SK-N-SH (cell line): Measurements from ENCODE around the gene ZNF674. TPM values are rescaled to one million over a fixed set of nuclear protein-coding genes. Genes with fewer than 3 reads are reported as not detected.
A peak's percentile ranks its signal among the peaks of the same experiment; 100 is the strongest.

Experiments
- CTCF ChIA-PET: fragments of 300-600, 350-600 bp; formaldehyde crosslinking; extraction: SDS; loops from one replicate; lab custom pipeline; 2021; lab: Yijun Ruan, JAX
- POLR2A ChIA-PET: fragments of 350-600 bp; sonication (Branson Sonifier 250); formaldehyde crosslinking; extraction: SDS; loops from one replicate; lab custom pipeline; 2020; ENCODE audit warnings: antibody characterized with exemption, inconsistent platforms; lab: Yijun Ruan, JAX
- DNase-seq: peaks from one replicate; pipeline ENCODE4 v3.0.0; 2012
- H2AFZ ChIP-seq: fragments of 200-600 bp; sonication (generic); 2 replicates; pipeline ENCODE4 v1.8.1; 2016; ENCODE audit warnings: antibody characterized with exemption, mild to moderate bottlenecking, low read depth
- H3F3A ChIP-seq: fragments of 200-600 bp; sonication (generic); replicated peaks from 2 replicates; pipeline ENCODE3; 2016; ENCODE audit warnings: antibody characterized with exemption, mild to moderate bottlenecking; ENCODE audit not compliant: insufficient read depth
- H3K27ac ChIP-seq, 2 experiments: fragments of 200-500 bp in 1 of 2; fragments of 200-600 bp in 1 of 2; sonication (Bioruptor generic) in 1 of 2; sonication (generic), shearing (Covaris generic) in 1 of 2; 2 replicates each; pipeline versions ENCODE4 v1.5.1 to v1.6.1; 2014 to 2016; ENCODE audit warnings: low read depth in 2 of 2, inconsistent platforms in 1 of 2, low read length in 1 of 2, mild to moderate bottlenecking in 1 of 2, mixed read lengths in 1 of 2
- H3K27me3 ChIP-seq: fragments of 200-600 bp; sonication (generic), shearing (Covaris generic); 2 replicates; pipeline ENCODE4 v1.6.1; 2016; ENCODE audit warnings: mixed run types; ENCODE audit not compliant: insufficient read depth
- H3K36me3 ChIP-seq, 2 experiments: fragments of 200-500 bp in 1 of 2; fragments of 200-600 bp in 1 of 2; sonication (Bioruptor generic) in 1 of 2; sonication (generic) in 1 of 2; replicated peaks in 1 of 2; 2 replicates each; pipeline versions ENCODE3 to v1.5.1; 2014 to 2016; ENCODE audit warnings: low read length in 1 of 2, mild to moderate bottlenecking in 1 of 2; ENCODE audit not compliant: insufficient read depth in 2 of 2, control insufficient read depth in 1 of 2
- H3K4me1 ChIP-seq, 2 experiments: fragments of 200-500 bp in 1 of 2; fragments of 200-600 bp in 1 of 2; sonication (Bioruptor generic) in 1 of 2; sonication (generic), shearing (Covaris generic) in 1 of 2; 2 replicates each; pipeline versions ENCODE4 v1.5.1 to v1.6.1; 2014 to 2016; ENCODE audit warnings: low read depth in 1 of 2, low read length in 1 of 2, mixed run types in 1 of 2; ENCODE audit not compliant: insufficient read depth in 2 of 2, control insufficient read depth in 1 of 2
- H3K4me2 ChIP-seq: fragments of 200-600 bp; sonication (generic), shearing (Covaris generic); 2 replicates; pipeline ENCODE4 v1.6.1; 2017; ENCODE audit warnings: mixed run types
- H3K4me3 ChIP-seq, 2 experiments: fragments of 200-500 bp in 1 of 2; fragments of 200-600 bp in 1 of 2; sonication (Bioruptor generic) in 1 of 2; sonication (generic), shearing (Covaris generic) in 1 of 2; 2 replicates each; pipeline versions ENCODE4 v1.5.1 to v1.8.1; 2014 to 2016; ENCODE audit warnings: low read depth in 2 of 2, inconsistent platforms in 1 of 2, low read length in 1 of 2, mild to moderate bottlenecking in 1 of 2, mixed read lengths in 1 of 2, moderate library complexity in 1 of 2
- H3K79me2 ChIP-seq: fragments of 200-600 bp; sonication (generic); 2 replicates; pipeline ENCODE4 v1.8.1; 2017; ENCODE audit warnings: mild to moderate bottlenecking; ENCODE audit not compliant: insufficient read depth
- H3K9ac ChIP-seq: fragments of 200-600 bp; sonication (generic); 2 replicates; pipeline ENCODE4 v1.6.1; 2017; ENCODE audit warnings: mixed run types
- H3K9me2 ChIP-seq: fragments of 200-600 bp; sonication (generic); 2 replicates; pipeline ENCODE4 v1.6.1; 2017; ENCODE audit warnings: mixed run types
- H3K9me3 ChIP-seq: fragments of 200-600 bp; sonication (generic); 2 replicates; pipeline ENCODE4 v1.6.1; 2017; ENCODE audit warnings: mixed run types, mild to moderate bottlenecking, moderate library complexity
- H4K20me1 ChIP-seq: fragments of 200-600 bp; sonication (generic); 2 replicates; pipeline ENCODE4 v1.6.1; 2017; ENCODE audit warnings: mild to moderate bottlenecking, mixed run types; ENCODE audit not compliant: insufficient read depth
- ELF1 ChIP-seq: IDR thresholded peaks from 2 replicates; pipeline ENCODE4 v1.4.0; 2012
- EP300 ChIP-seq, 2 experiments: IDR thresholded peaks; 2 replicates each; pipeline versions ENCODE4 v1.4.0 to v1.6.1; 2012; ENCODE audit warnings: borderline replicate concordance in 1 of 2, low read depth in 1 of 2, low read length in 1 of 2
- FOSL2 ChIP-seq: IDR thresholded peaks from 2 replicates; pipeline ENCODE4 v1.4.0; 2012; ENCODE audit warnings: low read depth, mild to moderate bottlenecking, moderate library complexity, borderline replicate concordance
- FOXM1 ChIP-seq: IDR thresholded peaks from 2 replicates; pipeline ENCODE4 v1.4.0; 2012; ENCODE audit warnings: low read depth, mild to moderate bottlenecking
- GABPA ChIP-seq: IDR thresholded peaks from 2 replicates; pipeline ENCODE4 v1.4.0; 2012; ENCODE audit warnings: low read depth, mild to moderate bottlenecking
- GATA2 ChIP-seq: sonication (generic); formaldehyde crosslinking; IDR thresholded peaks from 2 replicates; pipeline ENCODE4 v1.5.0; 2020; ENCODE audit warnings: mild to moderate bottlenecking, missing genetic modification reagents
- JUND ChIP-seq: IDR thresholded peaks from 2 replicates; pipeline ENCODE4 v1.4.0; 2012
- MEF2A ChIP-seq: IDR thresholded peaks from 2 replicates; pipeline ENCODE4 v1.4.0; 2012; ENCODE audit warnings: low read depth, borderline replicate concordance
- MXI1 ChIP-seq: IDR thresholded peaks from 2 replicates; pipeline ENCODE4 v1.6.1; 2012; ENCODE audit warnings: mild to moderate bottlenecking, low read depth, low read length, improper control_type of control experiment
- PBX3 ChIP-seq: IDR thresholded peaks from 2 replicates; pipeline ENCODE4; 2012
- TCF12 ChIP-seq: IDR thresholded peaks from 2 replicates; pipeline ENCODE4 v1.4.0; 2012
- WGBS: methylation state at CpG from one replicate; pipeline ENCODE4 v1.1.6; 2017; ENCODE audit warnings: low lambda C conversion rate; 5-methylcytosine and 5-hydroxymethylcytosine counted together
- polyA plus RNA-seq, 3 experiments: library from polyadenylated mRNA; depleted of rRNA; stranded (reverse); fragments of >200 nt; gene quantifications; 2 replicates each; pipeline ENCODE4 v1.2.3, GENCODE V29; 2012

The ZNF674 gene
- polyA plus RNA-seq, 1 of the 3 experiments (the other 2 are of a cell fraction): 2.3 TPM

- no peak for DNase-seq
- no peaks in the 10 kb centered on the region for H3K27me3 ChIP-seq
- 26% methylated on average over 5 of the region's 5 CpGs for WGBS
- peak overlapping the region; percentile 5; the same call in 1 of the 2 replicates for H2AFZ ChIP-seq
- H3K9me3 ChIP-seq: no peaks in the 10 kb centered on the region
- H3K79me2 ChIP-seq: peaks cover 27% of the 10 kb centered on the region
- H4K20me1 ChIP-seq: no peaks in the 10 kb centered on the region
- H3K4me3 ChIP-seq: no peak overlapping the region
- POLR2A ChIA-PET: no interaction called here
- peaks cover 25% of the 10 kb centered on the region for H3F3A ChIP-seq
- peak overlapping the region; percentile 50 for H3K4me2 ChIP-seq
- no peaks in the 10 kb centered on the region for H3K36me3 ChIP-seq
- H3K4me1 ChIP-seq: peaks cover 0 to 47% of the 10 kb centered on the region in 2 experiments; a peak in 2 of 4 replicates
- H3K27ac ChIP-seq: peak overlapping the region in 1 of 2 experiments; percentile 78; a peak in 2 of 4 replicates
- H3K9ac ChIP-seq: peak overlapping the region; percentile 27; the same call in 1 of the 2 replicates
- TF ChIP-seq MXI1 (no peak), MEF2A (no peak), FOSL2 (0 out of 2 replicates have a peak, but pooled peaks have one; percentile 6)
- CTCF ChIA-PET: interaction anchor here (0.9 kb wide), 1 partner anchor 100 kb away, joined by 3 read pairs; no protein-coding TSS in a partner anchor
- H3K9me2 ChIP-seq: no peaks in the 10 kb centered on the region
These were observed 41.9 kb upstream of the ZNF674 start for GRCh38 chrX:46587158-46587557.

- POLR2A ChIA-PET: no interaction called here
- H2AFZ ChIP-seq: no peak overlapping the region
- H3F3A ChIP-seq: peaks cover 30% of the 10 kb centered on the region
- no peak overlapping the region for H3K9ac ChIP-seq
- H3K9me3 ChIP-seq: no peaks in the 10 kb centered on the region
- no peaks in the 10 kb centered on the region for H3K9me2 ChIP-seq
- H3K4me1 ChIP-seq: peaks cover 0 to 44% of the 10 kb centered on the region in 2 experiments; a peak in 2 of 4 replicates
- H3K27ac ChIP-seq: peak overlapping the region; percentile 35 to 98
- peaks cover 37% of the 10 kb centered on the region for H3K79me2 ChIP-seq
- no peaks in the 10 kb centered on the region for H3K27me3 ChIP-seq
- TF ChIP-seq JUND (no peak), GATA2 (no peak), TCF12 (no peak), GABPA (no peak), ELF1 (0 out of 2 replicates have a peak, but pooled peaks have one; percentile 2), PBX3 (peak; percentile 24)
- no peak overlapping the region for H3K4me3 ChIP-seq
- 14% methylated on average over 2 of the region's 2 CpGs for WGBS
- no peak overlapping the region for H3K4me2 ChIP-seq
- DNase-seq: no peak
- no peaks in the 10 kb centered on the region for H3K36me3 ChIP-seq
- H4K20me1 ChIP-seq: no peaks in the 10 kb centered on the region
- CTCF ChIA-PET: interaction anchor here (1.5 kb wide), 1 partner anchor 102 kb away, joined by 3 read pairs; no protein-coding TSS in a partner anchor
These were observed 39.5 kb upstream of the ZNF674 start for GRCh38 chrX:46584736-46585135.

- H3K4me2 ChIP-seq: peak overlapping the region; percentile 70
- peaks cover 0 to 29% of the 10 kb centered on the region in 2 experiments; a peak in 2 of 4 replicates for H3K4me1 ChIP-seq
- peak overlapping the region; percentile 76; the same call in 1 of the 2 replicates for H3K9ac ChIP-seq
These were observed 37.7 kb upstream of the ZNF674 start for GRCh38 chrX:46582966-46583365.

More at GRCh38 chrX:46582966-46583365, 37.7 kb upstream of the ZNF674 start:
- Histone ChIP-seq H3K4me3 (peak overlapping the region in 1 of 2 experiments; percentile 12; a peak in 1 of 4 replicates), H3K9me3 (no peaks in the 10 kb centered on the region), H3K9me2 (no peaks in the 10 kb centered on the region), H3K79me2 (peaks cover 41% of the 10 kb centered on the region; the same call in 1 of the 2 replicates), H3F3A (peaks cover 30% of the 10 kb centered on the region), H2AFZ (no peak overlapping the region), H4K20me1 (no peaks in the 10 kb centered on the region), H3K27ac (peak overlapping the region; percentile 53 to 98; a peak in 3 of 4 replicates), H3K27me3 (no peaks in the 10 kb centered on the region), H3K36me3 (peaks cover 0 to 3% of the 10 kb centered on the region in 2 experiments)
- DNase-seq: no peak
- 5% methylated on average over 1 of the region's 1 CpG for WGBS
- POLR2A ChIA-PET: no interaction called here
- CTCF ChIA-PET: interaction anchor here (0.7 kb wide), 1 partner anchor 10 kb away, joined by 4 read pairs; no protein-coding TSS in a partner anchor
- TF ChIP-seq TCF12: peak; percentile 35; the same call in 1 of the 2 replicates
- TF ChIP-seq FOSL2: peak; percentile 20; the same call in 1 of the 2 replicates
- peak; percentile 22; the same call in 1 of the 2 replicates for TF ChIP-seq PBX3
- no peak for TF ChIP-seq FOXM1
- TF ChIP-seq EP300 (IDR thresholded peaks at IDR 0.05; ENCODE audit: borderline replicate concordance in 1 of 2, low read depth in 1 of 2, low read length in 1 of 2): peak in 1 of 2 experiments; percentile 23; a peak in 1 of 4 replicates
